Measurements from ENCODE around the gene FDPS.
"Not testable (repeated sequence)": the region's sequence is repeated elsewhere in the genome, so short reads cannot be mapped to it uniquely, and the experiment has no call there.

FDPS gene

GRCh38 chr1:155320661-155321617, 12.3 kb downstream of the FDPS start, which contains the start of gene RUSC1:
RUSC1 (plus strand) TSS chr1:155320894; CDS start chr1:155321774, 880 bp downstream.
- DNase-seq, result peak; percentile 82

- DNase-seq, result no peak
Observed at GRCh38 chr1:155321639-155322503, 13.2 kb downstream of the FDPS start.

DNA sequence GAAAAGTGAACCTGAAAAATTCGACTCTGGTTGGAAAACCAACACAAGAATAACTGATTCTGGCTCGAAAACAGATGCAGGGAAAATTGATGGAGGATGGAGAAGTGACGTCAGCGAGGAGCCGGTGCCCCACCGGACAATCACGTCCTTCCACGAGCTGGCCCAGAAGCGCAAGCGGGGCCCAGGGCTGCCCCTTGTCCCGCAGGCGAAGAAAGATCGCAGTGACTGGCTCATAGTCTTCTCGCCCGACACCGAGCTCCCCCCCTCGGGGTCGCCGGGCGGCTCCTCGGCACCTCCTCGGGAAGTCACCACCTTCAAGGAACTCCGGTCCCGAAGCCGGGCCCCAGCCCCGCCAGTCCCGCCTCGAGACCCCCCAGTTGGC, 13.9 kb downstream of the FDPS start:
- peak; percentile 10 for DNase-seq

DNA sequence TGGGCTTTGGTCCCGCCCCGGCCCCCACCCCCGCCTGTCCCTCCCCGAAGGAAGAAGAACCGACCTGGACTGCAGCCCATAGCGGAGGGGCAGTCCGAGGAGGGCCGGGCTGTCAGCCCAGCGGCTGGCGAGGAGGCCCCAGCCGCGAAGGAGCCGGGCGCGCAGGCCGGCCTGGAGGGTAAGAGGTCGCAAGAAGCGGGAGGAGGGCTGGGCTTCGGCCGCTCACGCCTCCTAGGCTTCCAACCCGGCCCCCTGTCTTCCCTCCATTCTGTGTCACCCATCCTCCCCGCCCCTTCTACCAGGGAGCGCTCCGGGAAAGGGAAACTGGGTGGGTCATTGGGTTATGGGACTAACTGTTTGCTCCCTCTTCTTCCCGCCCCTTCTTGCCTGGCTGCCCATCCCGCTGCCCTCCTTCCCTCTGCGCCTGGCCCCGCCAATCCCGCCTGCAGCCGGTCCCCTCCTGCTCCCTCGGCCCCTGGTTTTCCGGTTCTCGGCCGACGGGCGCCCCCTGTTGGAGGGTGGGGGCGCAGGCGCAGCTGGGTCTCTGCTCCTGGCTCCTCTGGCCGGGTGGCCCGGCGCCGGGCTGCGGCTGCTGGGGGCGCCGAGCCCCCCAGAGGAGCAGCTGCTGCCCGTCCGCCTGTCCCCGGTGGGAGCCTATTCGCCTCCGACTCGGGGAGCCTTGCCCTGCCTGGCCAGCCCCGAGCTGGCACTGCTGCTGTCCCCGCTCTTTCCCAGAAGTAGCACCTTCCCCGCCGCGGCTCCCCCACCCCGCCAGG, 14.5 kb downstream of the FDPS start:
- peak; percentile 88 for DNase-seq

DNA sequence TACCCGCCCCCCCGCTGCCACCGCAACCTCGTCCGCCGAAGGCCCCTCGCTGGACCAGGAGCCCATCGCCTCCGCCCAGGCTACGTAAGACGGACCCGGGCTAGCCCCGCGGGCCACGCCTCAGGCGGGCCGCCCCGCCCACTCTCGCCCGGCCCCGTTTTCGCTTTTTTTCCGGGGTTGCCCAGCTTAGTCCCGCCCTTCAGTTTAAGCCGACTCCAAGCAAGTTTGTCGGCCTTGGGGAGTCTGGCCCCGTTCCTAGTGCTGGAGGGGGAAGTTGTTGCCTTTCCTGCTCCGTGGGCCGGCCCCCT, 15.0 kb downstream of the FDPS start:
- DNase-seq, result peak; percentile 66

GRCh38 chr1:155324037-155324716, 15.5 kb downstream of the FDPS start:
- peak; percentile 92 for DNase-seq

DNA sequence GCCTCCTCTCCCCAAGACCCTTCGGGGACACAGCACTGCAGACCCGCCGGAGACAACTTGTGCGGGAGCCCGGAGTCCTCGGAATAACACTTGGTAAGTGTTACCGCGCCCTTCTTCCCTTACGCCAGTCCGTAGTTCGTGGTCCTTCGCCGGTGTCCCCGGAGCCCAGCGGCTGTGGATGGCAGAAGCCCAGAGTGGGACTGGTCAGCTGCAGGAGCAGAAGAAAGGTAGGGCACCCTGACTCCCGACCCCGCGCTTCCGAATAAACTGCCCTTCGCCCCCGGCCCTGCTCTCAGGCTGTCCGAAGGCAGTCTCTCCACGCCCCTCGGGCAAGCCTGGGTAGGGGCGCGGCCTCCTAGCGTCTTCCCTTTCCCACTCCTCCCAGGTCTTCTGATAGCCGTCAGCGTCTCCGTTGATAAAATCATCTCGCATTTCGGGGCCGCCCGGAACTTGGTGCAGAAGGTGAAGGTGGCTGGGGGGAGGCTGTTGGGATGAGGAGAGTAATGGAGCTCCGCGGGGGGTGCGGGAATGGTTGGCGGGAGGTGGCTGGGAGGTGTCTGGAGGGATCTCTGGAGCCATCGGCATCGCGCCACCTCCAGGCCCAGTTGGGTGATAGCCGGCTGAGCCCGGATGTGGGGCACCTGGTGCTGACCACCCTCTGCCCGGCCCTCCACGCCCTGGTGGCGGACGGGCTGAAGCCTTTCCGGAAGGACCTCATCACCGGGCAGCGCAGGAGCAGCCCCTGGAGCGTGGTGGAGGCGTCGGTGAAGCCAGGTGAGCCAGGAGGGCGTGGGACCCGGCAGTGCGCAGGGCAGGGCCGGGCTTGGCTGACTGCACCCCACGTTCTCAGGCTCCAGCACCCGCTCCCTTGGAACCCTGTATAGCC, 16.3 kb downstream of the FDPS start:
- DNase-seq, result peak; percentile 22

DNA sequence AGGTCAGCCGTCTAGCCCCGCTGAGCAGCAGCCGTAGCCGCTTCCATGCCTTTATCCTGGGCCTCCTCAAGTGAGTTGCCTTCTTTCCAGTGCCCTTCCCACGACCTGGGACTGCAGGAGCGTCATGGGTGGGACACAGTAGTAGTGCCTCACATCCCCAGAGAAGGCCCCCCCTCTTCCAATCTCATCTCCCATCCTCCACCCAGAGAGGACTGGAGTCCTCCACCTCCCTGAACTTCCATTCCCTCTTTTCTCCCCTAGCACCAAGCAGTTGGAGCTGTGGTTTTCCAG, 16.9 kb downstream of the FDPS start:
- no peak for DNase-seq

DNA sequence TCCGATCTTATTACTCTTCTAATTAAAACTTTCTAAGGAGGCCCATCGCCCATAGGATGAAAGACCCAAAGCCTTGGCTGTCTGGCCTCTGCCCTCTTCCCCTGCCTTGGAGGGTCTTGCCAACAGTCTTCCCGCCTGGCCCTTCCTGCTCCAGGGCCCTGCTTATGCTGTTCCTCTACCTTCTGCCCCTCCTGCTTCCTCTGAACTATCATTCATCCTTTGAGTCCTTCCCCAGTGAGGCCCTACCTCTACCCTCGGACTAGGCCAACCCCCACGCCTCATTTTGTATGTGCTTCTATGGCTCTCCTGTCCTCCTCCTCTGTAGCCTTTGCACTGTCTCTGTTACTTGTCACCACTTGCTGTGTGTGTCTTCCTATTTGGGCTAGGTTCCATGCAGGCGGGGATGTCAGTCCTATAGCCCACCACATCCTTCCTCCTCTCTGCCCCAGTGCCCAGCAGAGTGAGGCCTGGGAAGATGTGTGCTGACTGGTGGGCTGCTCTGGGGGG, 17.4 kb downstream of the FDPS start:
- no peak for DNase-seq

- DNase-seq, result no peak
Observed at GRCh38 chr1:155326631-155327037, 18.0 kb downstream of the FDPS start.

GRCh38 chr1:155327981-155328380, 19.3 kb downstream of the FDPS start:
- no peak for DNase-seq

- DNase-seq, result not testable (repeated sequence)
Observed at GRCh38 chr1:155328856-155329255, 20.2 kb downstream of the FDPS start.

DNA sequence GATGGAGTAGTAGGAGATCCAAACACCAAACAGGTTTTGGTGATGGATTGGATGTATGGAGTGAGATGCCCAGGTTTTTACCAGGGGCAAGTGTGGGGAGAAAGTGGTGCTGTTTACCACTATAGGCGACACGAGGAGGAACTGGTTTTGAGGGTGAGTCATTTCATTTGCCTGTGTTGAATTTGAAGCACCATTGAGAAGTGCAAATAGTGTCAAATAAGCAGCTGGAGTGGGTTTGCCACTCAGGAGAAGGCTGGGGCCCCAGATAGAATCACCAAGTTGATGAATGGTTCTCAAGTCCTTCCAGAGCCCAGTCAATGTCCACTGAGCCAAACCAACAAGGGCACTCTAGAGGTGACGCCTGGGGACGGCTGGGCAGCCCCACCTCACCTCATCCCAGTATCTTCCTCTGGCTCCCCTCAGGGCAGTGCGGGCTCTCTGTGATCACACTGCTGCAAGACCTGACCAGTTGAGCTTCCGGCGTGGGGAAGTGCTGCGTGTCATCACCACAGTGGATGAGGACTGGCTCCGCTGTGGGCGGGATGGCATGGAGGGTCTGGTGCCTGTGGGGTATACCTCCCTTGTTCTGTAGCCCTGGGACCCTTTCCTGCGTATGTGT, 21.4 kb downstream of the FDPS start:
- no peak for DNase-seq

DNA sequence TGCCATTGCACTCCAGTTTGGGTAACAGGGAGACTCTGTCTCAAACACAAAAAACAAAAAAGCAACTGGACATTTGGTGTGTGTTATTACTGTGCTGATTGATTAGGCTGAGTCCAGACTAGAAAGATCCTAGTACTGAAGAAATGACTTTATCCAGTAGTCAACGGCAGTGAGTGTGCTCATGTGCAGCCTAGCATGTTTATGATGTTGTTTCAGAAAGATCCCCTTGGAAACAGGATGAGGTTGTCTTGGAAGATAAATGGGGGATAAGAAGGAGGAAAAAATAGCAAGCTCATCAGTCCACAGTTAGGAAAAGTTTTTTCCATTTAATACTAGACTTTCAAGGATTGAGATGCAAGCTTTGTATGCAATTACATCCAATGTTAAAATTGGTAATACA, 26.3 kb downstream of the FDPS start:
- no peak for DNase-seq

DNA sequence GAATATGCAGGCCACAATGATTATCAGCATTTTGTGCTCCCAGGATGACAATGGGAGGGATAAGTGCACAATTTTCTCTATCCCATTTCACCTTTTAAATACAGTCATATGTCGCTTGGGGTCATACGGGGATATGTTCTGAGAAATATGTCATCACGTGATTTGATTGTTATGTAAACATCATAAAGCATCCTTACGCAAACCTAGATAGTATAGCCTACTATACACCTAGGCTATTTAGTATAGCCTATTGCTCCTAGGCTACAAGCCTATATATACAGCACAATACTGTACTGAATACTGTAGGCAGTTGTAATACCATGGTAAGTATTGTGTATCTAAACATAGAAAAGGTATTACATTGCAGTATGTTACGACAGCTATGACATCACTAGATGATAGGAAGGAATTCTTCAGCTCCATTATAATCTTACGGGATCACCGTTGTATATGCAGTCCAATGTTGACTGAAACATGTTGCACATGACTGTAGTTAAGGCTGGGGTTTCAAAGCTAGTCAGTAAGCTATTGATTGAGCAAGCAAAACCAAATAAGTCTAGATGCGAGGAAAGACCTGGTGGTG, 30.9 kb downstream of the FDPS start:
- no peak for DNase-seq

DNA sequence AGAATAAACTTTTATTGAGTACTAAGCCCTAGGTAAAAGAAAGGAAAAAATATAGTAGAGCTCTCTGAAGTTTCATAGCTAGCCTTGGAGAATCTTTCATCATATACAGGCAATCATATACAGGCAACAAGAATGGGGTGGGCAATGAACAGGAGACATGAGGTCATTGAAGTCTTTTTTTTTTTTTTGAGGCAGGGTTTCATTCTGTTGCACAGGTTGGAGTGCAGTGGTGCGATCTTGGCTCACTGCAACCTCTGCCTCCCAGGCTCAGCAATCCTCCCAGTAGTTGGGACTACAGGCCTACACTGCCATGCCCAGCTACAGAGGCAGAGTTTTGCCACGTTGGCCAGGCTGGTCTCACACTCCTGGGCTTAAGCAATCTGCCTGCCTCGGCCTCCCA, 34.2 kb downstream of the FDPS start:
- no peak for DNase-seq

GRCh38 chr1:155352631-155353030, 44.0 kb downstream of the FDPS start:
- no peak for DNase-seq

DNA sequence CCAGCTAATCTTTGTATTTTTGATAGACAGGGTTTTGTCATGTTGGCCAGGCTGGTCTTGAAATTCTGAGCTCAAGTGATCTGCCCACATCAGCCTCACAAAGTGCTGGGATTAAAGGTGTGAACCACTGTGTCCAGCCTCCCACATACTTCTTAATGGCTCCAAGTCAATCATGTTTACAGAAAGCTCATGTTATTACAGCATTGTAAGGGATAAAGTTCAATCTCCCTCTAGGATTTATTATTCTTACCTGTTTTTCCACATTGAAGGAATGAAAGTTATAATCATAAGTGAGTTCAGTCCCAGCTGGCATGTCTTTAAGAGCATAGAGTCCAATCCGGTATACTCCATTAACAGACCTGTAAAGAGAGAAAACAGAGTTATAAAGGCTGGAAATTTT, 51.4 kb downstream of the FDPS start:
- DNase-seq, result no peak
